Measurements from ENCODE around the gene RALB.

GRCh38 chr2:120316071-120316470 is 63.4 kb downstream of the RALB start:
- TF ChIP-seq POLR2A (IDR thresholded peaks at IDR 0.05; ENCODE audit: low read depth, low read length) (no peak), CTCF (conservative IDR thresholded peaks at IDR 0.05; ENCODE audit: low read depth, low read length) (no peak), USF2 (IDR thresholded peaks at IDR 0.05; ENCODE audit: low read depth, low read length) (no peak), SMC3 (IDR thresholded peaks at IDR 0.05; ENCODE audit: low read depth, low read length) (no peak), CEBPB (IDR thresholded peaks at IDR 0.05; ENCODE audit: low read depth, low read length) (no peak), BHLHE40 (IDR thresholded peaks at IDR 0.05; ENCODE audit: low read depth, low read length) (no peak), FOS (IDR thresholded peaks at IDR 0.05; ENCODE audit: low read depth, low read length) (no peak), RAD21 (IDR thresholded peaks at IDR 0.05; ENCODE audit: low read length) (no peak), MXI1 (IDR thresholded peaks at IDR 0.05; ENCODE audit: borderline replicate concordance, low read depth, low read length) (no peak), RFX5 (IDR thresholded peaks at IDR 0.05; ENCODE audit: low read depth, low read length) (no peak), RCOR1 (IDR thresholded peaks at IDR 0.05; ENCODE audit: insufficient replicate concordance, low read length) (no peak), ELK1 (IDR thresholded peaks at IDR 0.05; ENCODE audit: borderline replicate concordance, low read depth, low read length) (no peak), MAFK (IDR thresholded peaks at IDR 0.05; ENCODE audit: low read depth, low read length) (no peak), NFE2L2 (IDR thresholded peaks at IDR 0.05; ENCODE audit: low read depth, low read length) (no peak)
